GM12878 (cell line): Measurements from ENCODE around the gene DYNLT4. TPM values are rescaled to one million over a fixed set of nuclear protein-coding genes. Genes with fewer than 3 reads are reported as not detected.

Experiments used
- BACH1 ChIP-seq: fragments of 450-650 bp; IDR thresholded peaks from 2 replicates; pipeline ENCODE4 v1.6.1; 2017; ENCODE audit warnings: mild to moderate bottlenecking, borderline replicate concordance
- BCLAF1 ChIP-seq: fragments of 450-650 bp; IDR thresholded peaks from 2 replicates; pipeline ENCODE4 v1.6.1; 2017; ENCODE audit warnings: antibody characterized with exemption, mild to moderate bottlenecking, moderate library complexity
- BHLHE40 ChIP-seq, 2 experiments: fragments of 450-650 bp in 1 of 2; IDR thresholded peaks; 2 replicates each; pipeline ENCODE4 v1.6.1; 2011 to 2017; ENCODE audit warnings: low read depth in 2 of 2, borderline replicate concordance in 1 of 2, improper control_type of control experiment in 1 of 2, low read length in 1 of 2, mild to moderate bottlenecking in 1 of 2
- CEBPB ChIP-seq, 2 experiments: fragments of 150-350 bp in 1 of 2; IDR thresholded peaks; 2 replicates each; pipeline ENCODE4 v1.6.1; 2012 to 2014; ENCODE audit warnings: low read depth in 2 of 2, low read length in 2 of 2, borderline replicate concordance in 1 of 2, inconsistent platforms in 1 of 2
- CHD4 ChIP-seq: fragments of 200-600 bp; sonication (generic); IDR thresholded peaks from 2 replicates; pipeline ENCODE4 v1.6.1; 2016; ENCODE audit warnings: mild to moderate bottlenecking
- CREB1 ChIP-seq: IDR thresholded peaks from 2 replicates; pipeline ENCODE4 v1.6.1; 2012; ENCODE audit warnings: low read depth, mild to moderate bottlenecking, inconsistent platforms
- DPF2 ChIP-seq: fragments of 450-650 bp; IDR thresholded peaks from 2 replicates; pipeline ENCODE4 v1.6.1; 2017; ENCODE audit warnings: mild to moderate bottlenecking
- E2F4 ChIP-seq: IDR thresholded peaks from 2 replicates; pipeline ENCODE4 v1.6.1; 2012; ENCODE audit warnings: low read depth, low read length, improper control_type of control experiment
- EP300 ChIP-seq, 2 experiments: fragments of 150-350 bp in 1 of 2; IDR thresholded peaks; 2 replicates each; pipeline ENCODE4 v1.6.1; 2011 to 2012; ENCODE audit warnings: low read depth in 2 of 2, low read length in 2 of 2, borderline replicate concordance in 1 of 2, improper control_type of control experiment in 1 of 2, inconsistent platforms in 1 of 2; ENCODE audit not compliant: control insufficient read depth in 1 of 2
- GATAD2B ChIP-seq: fragments of 450-650 bp; conservative IDR thresholded peaks from 2 replicates; pipeline ENCODE4 v1.6.1; 2017; ENCODE audit warnings: low read depth, mild to moderate bottlenecking, moderate library complexity
- HDGF ChIP-seq: fragments of 450-650 bp; IDR thresholded peaks from 2 replicates; pipeline ENCODE4 v1.6.1; 2016; ENCODE audit warnings: antibody characterized with exemption
- KLF5 ChIP-seq: fragments of 450-650 bp; IDR thresholded peaks from 2 replicates; pipeline ENCODE4 v1.6.1; 2014; ENCODE audit warnings: mild to moderate bottlenecking; ENCODE audit not compliant: partially characterized antibody
- MYB ChIP-seq: fragments of 150-350 bp; IDR thresholded peaks from 2 replicates; pipeline ENCODE4 v1.6.1; 2014; ENCODE audit warnings: mild to moderate bottlenecking, low read depth, low read length, borderline replicate concordance
- NFIC ChIP-seq: IDR thresholded peaks from 2 replicates; pipeline ENCODE4 v1.6.1; 2012; ENCODE audit warnings: low read depth, mild to moderate bottlenecking, inconsistent platforms, low read length, moderate library complexity
- NR2F1 ChIP-seq: fragments of 450-650 bp; conservative IDR thresholded peaks from 2 replicates; pipeline ENCODE4 v1.6.1; 2017; ENCODE audit warnings: mild to moderate bottlenecking
- RAD21 ChIP-seq: IDR thresholded peaks from 2 replicates; pipeline ENCODE4 v1.6.1; 2011; ENCODE audit warnings: mild to moderate bottlenecking, low read depth, low read length, moderate library complexity; ENCODE audit not compliant: insufficient read depth
- SKIL ChIP-seq: fragments of 450-650 bp; IDR thresholded peaks from 2 replicates; pipeline ENCODE4 v1.6.1; 2017; ENCODE audit warnings: mild to moderate bottlenecking, low read depth, inconsistent platforms; ENCODE audit not compliant: poor library complexity, severe bottlenecking
- SMAD5 ChIP-seq: IDR thresholded peaks from 2 replicates; pipeline ENCODE4 v1.6.1; 2016; ENCODE audit warnings: antibody characterized with exemption, low read depth
- TCF3 ChIP-seq: IDR thresholded peaks from 2 replicates; pipeline ENCODE4 v1.6.1; 2012; ENCODE audit warnings: low read depth, mild to moderate bottlenecking, low read length, borderline replicate concordance; ENCODE audit not compliant: insufficient read depth
- ZBTB4 ChIP-seq: fragments of 450-650 bp; formaldehyde crosslinking; IDR thresholded peaks from 2 replicates; pipeline ENCODE4 v1.4.0; 2022; ENCODE audit warnings: mild to moderate bottlenecking, moderate library complexity
- ZNF24 ChIP-seq: fragments of 450-650 bp; IDR thresholded peaks from 2 replicates; pipeline ENCODE4 v1.6.1; 2017; ENCODE audit warnings: antibody characterized with exemption, mild to moderate bottlenecking
- polyA plus RNA-seq, 11 experiments: library from polyadenylated mRNA; depleted of rRNA in 4 of 11; unstranded in 6 of 11; stranded (reverse) in 5 of 11; fragments of >200 nt; fragmentation: Nextera tagmentation in 4 of 11; fragmentation: Illumina TruSeq in 1 of 11; extraction: Ambion mirVana in 4 of 11; extraction: Trizol in 1 of 11; gene quantifications; 1 replicate in 1 of 11; 2 replicates in 10 of 11; pipeline versions ENCODE4 v1.2.1 to v1.2.3, GENCODE V29; 2011 to 2016; ENCODE audit warnings: inconsistent platforms in 2 of 11, missing spikeins in 2 of 11, low read depth in 1 of 11
- total RNA-seq, 4 experiments: library from RNA; depleted of rRNA in 3 of 4; stranded (reverse); fragments of >200 nt in 3 of 4; fragmentation: Illumina TruSeq in 1 of 4; extraction: Trizol in 1 of 4; gene quantifications; 2 replicates each; pipeline versions ENCODE4 v1.2.1 to v1.2.3, GENCODE V29; 2013 to 2021

The DYNLT4 gene
- total and polyA plus RNA-seq, 10 of the 15 experiments (the other 5 are each of a cell fraction or from before 2014, with no cell fraction given): 0.23 to 0.28 TPM; not detected in 8

GRCh38 chr1:44810101-44810761 lies 3.1 kb upstream of the DYNLT4 start (continued):
- no peak for TF ChIP-seq E2F4
- no peak for TF ChIP-seq NR2F1
- no peak for TF ChIP-seq SMAD5
- no peak for TF ChIP-seq RAD21
- TF ChIP-seq CEBPB (IDR thresholded peaks at IDR 0.05; ENCODE audit: borderline replicate concordance in 1 of 2, low read depth in 2 of 2, low read length in 2 of 2): no peak
- TF ChIP-seq CHD4: no peak
- TF ChIP-seq KLF5: no peak
- TF ChIP-seq EP300 (IDR thresholded peaks at IDR 0.05; ENCODE audit: borderline replicate concordance in 1 of 2, control insufficient read depth in 1 of 2, low read depth in 2 of 2, low read length in 2 of 2): peak; percentile 10 to 51; a peak in 2 of 4 replicates
- no peak for TF ChIP-seq ZNF24
- peak; percentile 44; the same call in 1 of the 2 replicates for TF ChIP-seq BACH1
- TF ChIP-seq SKIL: no peak
- no peak for TF ChIP-seq HDGF
- no peak for TF ChIP-seq ZBTB4 (CRISPR knock-in tag)
- TF ChIP-seq MYB: no peak
- peak; percentile 53; the same call in 1 of the 2 replicates for TF ChIP-seq GATAD2B
- TF ChIP-seq TCF3: peak; percentile 82
- TF ChIP-seq NFIC: no peak
- TF ChIP-seq BHLHE40 (IDR thresholded peaks at IDR 0.05; ENCODE audit: borderline replicate concordance in 1 of 2, low read depth in 2 of 2, low read length in 1 of 2): peak in 1 of 2 experiments; percentile 50; a peak in 2 of 4 replicates
- peak; percentile 79; the same call in 1 of the 2 replicates for TF ChIP-seq DPF2
- TF ChIP-seq CREB1: no peak
- TF ChIP-seq BCLAF1: no peak
